H1 (cell line): ENCODE measurements around the gene SENP3. TPM values are rescaled to one million over a fixed set of nuclear protein-coding genes. Genes with fewer than 3 reads are reported as not detected.

Experiments
- polyA plus RNA-seq, 7 experiments: library from polyadenylated mRNA; depleted of rRNA in 3 of 7; stranded (reverse) in 5 of 7; unstranded in 2 of 7; fragments of >200 nt in 5 of 7; fragments of 200-250 nt in 2 of 7; gene quantifications; 1 replicate in 5 of 7; 2 replicates in 1 of 7; 4 replicates in 1 of 7; pipeline versions ENCODE4 v1.2.1 to v1.2.3, GENCODE V29; 2011 to 2013; ENCODE audit warnings: missing spikeins in 2 of 7, mixed read lengths in 2 of 7
- small RNA-seq: library from polyadenylated mRNA; stranded (forward); fragments of <200 nt; extraction: miRNeasy Mini kit (QIAGEN cat#:217004); gene quantifications from one replicate; pipeline ENCODE3, GENCODE V24; 2013; ENCODE audit not compliant: insufficient read depth
- total RNA-seq: library from RNA; stranded (reverse); fragmentation: NEBNext Ultra II Directional; extraction: Animal tissue kit (Norgen Biotek cat#: 25700); gene quantifications from 2 replicates; pipeline ENCODE4 v1.2.1, GENCODE V29; 2021

SENP3 gene
- total and polyA plus RNA-seq, 2 of the 8 experiments (the other 6 are each of a cell fraction or from before 2014, with no cell fraction given), result 86.2 to 129 TPM

Small RNA genes lying within 50 kb of the gene (small RNA-seq; reads per million reads assigned to genes)
- not detected for gene CD68
- gene RF00019, result not detected
- not detected for gene SNORA48
- not detected for gene SNORD10

Other genes starting within 250 kb of the SENP3 start
Only the 30 nearest of the 31 such genes appear.
- 46.8 and 55.4 TPM in 2 replicates for gene NEURL4, start 232.6 kb upstream of the SENP3 start, total RNA-seq
- gene NEURL4, start 232.6 kb upstream of the SENP3 start, polyA plus RNA-seq (2011; rRNA removed), result 29.6 and 39.9 TPM in 2 replicates
- gene ACAP1, start 225.4 kb upstream of the SENP3 start, total RNA-seq, result 45.1 and 49.2 TPM in 2 replicates
- 11.9 and 18.0 TPM in 2 replicates for gene ACAP1, start 225.4 kb upstream of the SENP3 start, polyA plus RNA-seq (2011; rRNA removed)
- gene KCTD11, start 209.8 kb upstream of the SENP3 start, total RNA-seq, result 8.7 and 9.2 TPM in 2 replicates
- 8.6 and 11.7 TPM in 2 replicates for gene KCTD11, start 209.8 kb upstream of the SENP3 start, polyA plus RNA-seq (2011; rRNA removed)
- 0.38 TPM in 1 of 2 replicates, not detected in the other for gene TMEM95, start 206.8 kb upstream of the SENP3 start, total RNA-seq
- gene TMEM95, start 206.8 kb upstream of the SENP3 start, polyA plus RNA-seq (2011; rRNA removed), result not detected in 2 replicates
- 7.6 and 8.7 TPM in 2 replicates for gene TNK1, start 180.8 kb upstream of the SENP3 start, total RNA-seq
- 9.5 and 13.4 TPM in 2 replicates for gene TNK1, start 180.8 kb upstream of the SENP3 start, polyA plus RNA-seq (2011; rRNA removed)
- gene PLSCR3, start 167.4 kb upstream of the SENP3 start, total RNA-seq, result 35.7 and 38.7 TPM in 2 replicates
- gene PLSCR3, start 167.4 kb upstream of the SENP3 start, polyA plus RNA-seq (2011; rRNA removed), result 36.1 and 69.0 TPM in 2 replicates
- gene TMEM256, start 157.8 kb upstream of the SENP3 start, total RNA-seq, result 97.0 and 104 TPM in 2 replicates
- 350 and 405 TPM in 2 replicates for gene TMEM256, start 157.8 kb upstream of the SENP3 start, polyA plus RNA-seq (2011; rRNA removed)
- gene NLGN2, start 154.1 kb upstream of the SENP3 start, total RNA-seq, result 62.6 and 62.8 TPM in 2 replicates
- gene NLGN2, start 154.1 kb upstream of the SENP3 start, polyA plus RNA-seq (2011; rRNA removed), result 21.2 and 45.6 TPM in 2 replicates
- gene SPEM1, start 141.6 kb upstream of the SENP3 start, total RNA-seq, result not detected in 2 replicates
- 0.09 TPM in 1 of 2 replicates, not detected in the other for gene SPEM1, start 141.6 kb upstream of the SENP3 start, polyA plus RNA-seq (2011; rRNA removed)
- gene SPEM2, start 136.3 kb upstream of the SENP3 start, total RNA-seq, result not detected in 2 replicates
- 0.03 and 0.17 TPM in 2 replicates for gene SPEM2, start 136.3 kb upstream of the SENP3 start, polyA plus RNA-seq (2011; rRNA removed)
- not detected in 2 replicates for gene SPEM3, start 133.1 kb upstream of the SENP3 start, total RNA-seq
- 0.02 TPM in 1 of 2 replicates, not detected in the other for gene SPEM3, start 133.1 kb upstream of the SENP3 start, polyA plus RNA-seq (2011; rRNA removed)
- gene TMEM102, start 126.5 kb upstream of the SENP3 start, total RNA-seq, result 11.2 and 12.2 TPM in 2 replicates
- gene TMEM102, start 126.5 kb upstream of the SENP3 start, polyA plus RNA-seq (2011; rRNA removed), result 10.2 and 14.9 TPM in 2 replicates
- gene FGF11, start 122.4 kb upstream of the SENP3 start, total RNA-seq, result 11.8 and 15.0 TPM in 2 replicates
- gene FGF11, start 122.4 kb upstream of the SENP3 start, polyA plus RNA-seq (2011; rRNA removed), result 26.1 and 42.0 TPM in 2 replicates
- gene CHRNB1, start 116.9 kb upstream of the SENP3 start, total RNA-seq, result 13.8 and 14.1 TPM in 2 replicates
- gene CHRNB1, start 116.9 kb upstream of the SENP3 start, polyA plus RNA-seq (2011; rRNA removed), result 28.2 and 33.6 TPM in 2 replicates
- 10.1 and 11.2 TPM in 2 replicates for gene ZBTB4, start 82.3 kb upstream of the SENP3 start, total RNA-seq
- 5.9 and 8.1 TPM in 2 replicates for gene ZBTB4, start 82.3 kb upstream of the SENP3 start, polyA plus RNA-seq (2011; rRNA removed)
- gene SLC35G6, start 80.5 kb upstream of the SENP3 start, total RNA-seq, result not detected in 2 replicates
- 0.05 TPM in 1 of 2 replicates, not detected in the other for gene SLC35G6, start 80.5 kb upstream of the SENP3 start, polyA plus RNA-seq (2011; rRNA removed)
- 150 and 157 TPM in 2 replicates for gene POLR2A, start 77.6 kb upstream of the SENP3 start, total RNA-seq
- gene POLR2A, start 77.6 kb upstream of the SENP3 start, polyA plus RNA-seq (2011; rRNA removed), result 26.8 and 62.7 TPM in 2 replicates
- gene TNFSF12, start 12.9 kb upstream of the SENP3 start, total RNA-seq, result 5.5 and 7.2 TPM in 2 replicates
- 9.6 and 15.8 TPM in 2 replicates for gene TNFSF12, start 12.9 kb upstream of the SENP3 start, polyA plus RNA-seq (2011; rRNA removed)
- 2.1 and 2.3 TPM in 2 replicates for gene TNFSF13, start 3.2 kb upstream of the SENP3 start, total RNA-seq
- gene TNFSF13, start 3.2 kb upstream of the SENP3 start, polyA plus RNA-seq (2011; rRNA removed), result 2.6 and 3.1 TPM in 2 replicates
- 0.31 TPM in 1 of 2 replicates, not detected in the other for gene CD68, start 17.7 kb downstream of the SENP3 start, total RNA-seq
- gene CD68, start 17.7 kb downstream of the SENP3 start, polyA plus RNA-seq (2011; rRNA removed), result 0.18 and 0.35 TPM in 2 replicates
- 63.2 and 66.9 TPM in 2 replicates for gene MPDU1, start 21.9 kb downstream of the SENP3 start, total RNA-seq
- 142 and 154 TPM in 2 replicates for gene MPDU1, start 21.9 kb downstream of the SENP3 start, polyA plus RNA-seq (2011; rRNA removed)
- 14.3 and 15.2 TPM in 2 replicates for gene SOX15, start 28.2 kb downstream of the SENP3 start, total RNA-seq
- gene SOX15, start 28.2 kb downstream of the SENP3 start, polyA plus RNA-seq (2011; rRNA removed), result 26.8 and 39.8 TPM in 2 replicates
- 26.2 and 26.8 TPM in 2 replicates for gene FXR2, start 53.0 kb downstream of the SENP3 start, total RNA-seq
- gene FXR2, start 53.0 kb downstream of the SENP3 start, polyA plus RNA-seq (2011; rRNA removed), result 44.0 and 63.3 TPM in 2 replicates
- 72.3 and 75.3 TPM in 2 replicates for gene SAT2, start 65.9 kb downstream of the SENP3 start, total RNA-seq
- gene SAT2, start 65.9 kb downstream of the SENP3 start, polyA plus RNA-seq (2011; rRNA removed), result 36.4 and 36.5 TPM in 2 replicates
- 0.69 and 1.2 TPM in 2 replicates for gene SHBG, start 68.2 kb downstream of the SENP3 start, total RNA-seq
- 1.1 and 1.3 TPM in 2 replicates for gene SHBG, start 68.2 kb downstream of the SENP3 start, polyA plus RNA-seq (2011; rRNA removed)
- 19.8 and 21.0 TPM in 2 replicates for gene ATP1B2, start 89.0 kb downstream of the SENP3 start, total RNA-seq
- 9.1 and 12.6 TPM in 2 replicates for gene ATP1B2, start 89.0 kb downstream of the SENP3 start, polyA plus RNA-seq (2011; rRNA removed)
- 198 and 210 TPM in 2 replicates for gene TP53, start 125.6 kb downstream of the SENP3 start, total RNA-seq
- gene TP53, start 125.6 kb downstream of the SENP3 start, polyA plus RNA-seq (2011; rRNA removed), result 143 and 149 TPM in 2 replicates
- 29.3 and 30.1 TPM in 2 replicates for gene WRAP53, start 126.6 kb downstream of the SENP3 start, total RNA-seq
- 29.2 and 38.4 TPM in 2 replicates for gene WRAP53, start 126.6 kb downstream of the SENP3 start, polyA plus RNA-seq (2011; rRNA removed)
- 15.0 and 16.0 TPM in 2 replicates for gene EFNB3, start 143.3 kb downstream of the SENP3 start, total RNA-seq
- 27.1 and 27.3 TPM in 2 replicates for gene EFNB3, start 143.3 kb downstream of the SENP3 start, polyA plus RNA-seq (2011; rRNA removed)
- 0.13 and 0.21 TPM in 2 replicates for gene DNAH2, start 155.8 kb downstream of the SENP3 start, total RNA-seq
- gene DNAH2, start 155.8 kb downstream of the SENP3 start, polyA plus RNA-seq (2011; rRNA removed), result 0.18 and 0.25 TPM in 2 replicates